Measurements from ENCODE around the gene CDT1.
A peak's percentile ranks its signal among the peaks of the same experiment; 100 is the strongest.

The CDT1 gene

DNA sequence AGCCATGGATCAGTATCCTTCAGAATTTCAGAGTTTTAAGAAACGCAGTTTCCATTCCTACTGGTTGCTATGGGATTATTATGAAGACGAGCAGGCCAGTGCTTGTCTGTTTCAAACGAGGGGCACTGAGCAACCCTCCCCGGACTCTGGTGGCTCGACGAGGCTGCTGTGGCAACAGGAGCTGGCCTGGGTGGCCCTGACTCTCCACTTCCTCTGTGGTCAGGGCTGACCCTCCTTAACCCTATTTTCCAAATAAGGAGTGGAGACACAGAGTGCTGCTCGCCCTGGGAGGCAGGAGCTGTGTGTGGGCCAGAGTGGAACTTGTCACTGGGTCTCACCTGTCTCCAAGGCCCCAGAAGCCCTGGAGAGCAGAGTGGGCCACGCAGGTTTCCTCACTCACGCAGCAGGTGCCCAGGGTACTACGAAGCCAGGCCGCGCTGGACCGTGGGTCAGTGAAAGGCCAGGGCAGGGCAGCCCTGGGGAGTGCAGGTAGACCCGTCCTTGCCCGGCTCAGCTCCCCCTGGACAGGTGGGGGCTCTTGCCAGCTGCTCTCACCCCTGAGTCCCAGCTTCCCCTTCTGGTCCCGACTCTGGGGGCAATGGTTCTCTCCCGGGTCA is 49.8 kb downstream of the CDT1 start:
- H3K4me1 ChIP-seq (ENCODE audit: control insufficient read depth, low read depth, low read length) = peaks cover 2% of the 10 kb centered on the region

DNA sequence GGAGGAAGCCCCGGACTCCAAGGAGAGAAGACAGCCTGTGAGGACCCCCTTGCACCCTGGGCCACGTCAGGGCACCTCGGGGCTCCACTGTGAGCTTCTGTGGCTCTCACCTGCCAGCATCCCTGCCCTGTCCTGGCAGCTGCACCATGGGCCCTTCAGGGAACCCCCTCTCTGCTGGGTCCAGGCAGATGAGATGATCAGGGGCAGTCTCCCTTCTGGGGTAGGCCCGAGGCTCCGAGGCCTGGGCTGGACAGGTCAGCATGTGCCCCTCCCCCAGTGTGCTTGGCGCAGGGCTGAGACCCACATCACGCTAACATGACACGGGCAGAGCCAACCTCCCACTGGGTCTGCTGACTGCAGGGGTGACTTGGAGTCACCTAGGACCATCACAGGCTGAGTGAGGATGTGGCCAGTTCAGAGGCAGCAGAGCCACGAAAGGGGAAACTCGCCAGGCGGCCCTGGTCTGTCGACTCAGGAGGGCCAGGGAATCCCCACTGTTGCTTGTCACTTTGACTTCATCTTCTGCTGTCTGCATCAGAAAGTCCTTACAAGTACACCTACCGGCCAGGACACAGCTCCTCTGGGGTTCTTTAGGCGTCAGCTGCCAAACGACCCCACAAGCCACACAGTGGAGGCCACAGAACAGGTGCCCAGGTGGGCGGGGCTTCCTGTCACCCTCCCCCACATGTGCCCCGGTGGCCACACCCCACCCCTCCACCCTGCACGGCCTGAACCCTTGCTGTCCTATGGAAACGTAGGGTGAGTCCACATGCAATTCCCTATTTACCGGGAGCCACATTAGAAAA is 50.9 kb downstream of the CDT1 start:
- DNase-seq = no peak
- H3K27me3 ChIP-seq (ENCODE audit: insufficient read depth, low read length, poor library complexity) = no peaks in the 10 kb centered on the region
- H3K18ac ChIP-seq (ENCODE audit: low read length) = no peak overlapping the region
- no peak overlapping the region for H3K4me3 ChIP-seq (ENCODE audit: low read length)
- H2BK15ac ChIP-seq (replicated peaks; ENCODE audit: low read depth) = no peak overlapping the region
- no peaks in the 10 kb centered on the region for H3K36me3 ChIP-seq (ENCODE audit: control insufficient read depth, insufficient read depth, low read length)
- H3K23ac ChIP-seq (ENCODE audit: low read length) = no peak overlapping the region
- no peak overlapping the region for H3K56ac ChIP-seq (ENCODE audit: low read length)
- H4K8ac ChIP-seq (ENCODE audit: low read depth, low read length) = no peak overlapping the region
- H2AK5ac ChIP-seq (ENCODE audit: low read length) = no peak overlapping the region
- H3K4ac ChIP-seq (ENCODE audit: low read depth, low read length) = no peak overlapping the region
- peaks cover 9% of the 10 kb centered on the region for H3K79me1 ChIP-seq (ENCODE audit: low read length)
- no peak overlapping the region for H2BK5ac ChIP-seq (ENCODE audit: low read length)
- no peak overlapping the region for H4K5ac ChIP-seq (ENCODE audit: low read length)
- H2BK120ac ChIP-seq (ENCODE audit: low read depth, low read length) = no peak overlapping the region
- no peak overlapping the region for H3K4me2 ChIP-seq (ENCODE audit: low read length)
- H3K4me1 ChIP-seq (ENCODE audit: control insufficient read depth, low read depth, low read length) = peaks cover 2% of the 10 kb centered on the region
- H3K9ac ChIP-seq (ENCODE audit: low read length) = no peak overlapping the region
- WGBS (ENCODE audit: extremely low coverage, insufficient coverage, low lambda C conversion rate) = no CpG with 5 or more reads among the region's 20 CpGs
- no peaks in the 10 kb centered on the region for H3K79me2 ChIP-seq (ENCODE audit: control insufficient read depth, insufficient read depth, low read length)
- H3K27ac ChIP-seq (ENCODE audit: low read depth, low read length) = no peak overlapping the region

More for the DNA sequence above, 49.8 kb downstream of the CDT1 start:
- Histone ChIP-seq H3K23ac (ENCODE audit: low read length) (no peak overlapping the region), H3K36me3 (ENCODE audit: control insufficient read depth, insufficient read depth, low read length) (no peaks in the 10 kb centered on the region), H3K79me2 (ENCODE audit: control insufficient read depth, insufficient read depth, low read length) (no peaks in the 10 kb centered on the region), H3K4me3 (ENCODE audit: low read length) (no peak overlapping the region), H2AK5ac (ENCODE audit: low read length) (no peak overlapping the region), H3K18ac (ENCODE audit: low read length) (no peak overlapping the region), H3K79me1 (ENCODE audit: low read length) (peaks cover 7% of the 10 kb centered on the region), H3K9ac (ENCODE audit: low read length) (no peak overlapping the region), H4K5ac (ENCODE audit: low read length) (no peak overlapping the region), H3K4me2 (ENCODE audit: low read length) (no peak overlapping the region), H2BK120ac (ENCODE audit: low read depth, low read length) (no peak overlapping the region), H3K27me3 (ENCODE audit: insufficient read depth, low read length, poor library complexity) (no peaks in the 10 kb centered on the region), H4K8ac (ENCODE audit: low read depth, low read length) (no peak overlapping the region), H3K56ac (ENCODE audit: low read length) (no peak overlapping the region), H3K4ac (ENCODE audit: low read depth, low read length) (no peak overlapping the region), H2BK15ac (replicated peaks; ENCODE audit: low read depth) (no peak overlapping the region), H3K27ac (ENCODE audit: low read depth, low read length) (no peak overlapping the region), H2BK5ac (ENCODE audit: low read length) (no peak overlapping the region)
- WGBS (ENCODE audit: extremely low coverage, insufficient coverage, low lambda C conversion rate) = no CpG with 5 or more reads among the region's 17 CpGs
- DNase-seq = no peak

DNA sequence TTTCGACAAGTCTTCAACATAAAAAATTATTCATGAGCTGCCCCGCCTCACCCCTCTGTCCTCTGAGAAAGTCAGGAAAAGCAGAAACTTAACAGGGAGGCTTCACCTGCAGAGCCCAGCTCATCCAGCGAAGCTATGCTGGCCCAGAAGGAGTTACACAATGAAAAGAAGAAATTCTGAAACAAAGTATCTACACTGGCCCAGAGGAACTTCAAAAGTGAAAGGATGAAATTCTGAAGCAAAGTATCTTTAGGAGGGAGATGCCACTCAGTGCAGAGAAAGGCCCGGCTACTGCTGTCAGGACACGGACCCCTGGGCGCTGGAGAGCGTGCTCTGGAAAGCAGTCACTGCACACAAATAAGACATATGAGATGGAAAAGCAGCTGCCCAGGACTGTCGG is 51.6 kb downstream of the CDT1 start:
- Histone ChIP-seq H4K8ac (ENCODE audit: low read depth, low read length) (no peak overlapping the region), H3K56ac (ENCODE audit: low read length) (no peak overlapping the region), H3K4ac (ENCODE audit: low read depth, low read length) (no peak overlapping the region), H2BK120ac (ENCODE audit: low read depth, low read length) (no peak overlapping the region), H3K23ac (ENCODE audit: low read length) (no peak overlapping the region), H3K27me3 (ENCODE audit: insufficient read depth, low read length, poor library complexity) (no peaks in the 10 kb centered on the region), H3K79me1 (ENCODE audit: low read length) (peaks cover 9% of the 10 kb centered on the region), H3K18ac (ENCODE audit: low read length) (no peak overlapping the region), H3K9ac (ENCODE audit: low read length) (no peak overlapping the region), H3K79me2 (ENCODE audit: control insufficient read depth, insufficient read depth, low read length) (no peaks in the 10 kb centered on the region), H2AK5ac (ENCODE audit: low read length) (no peak overlapping the region), H4K5ac (ENCODE audit: low read length) (no peak overlapping the region), H3K36me3 (ENCODE audit: control insufficient read depth, insufficient read depth, low read length) (no peaks in the 10 kb centered on the region), H2BK15ac (replicated peaks; ENCODE audit: low read depth) (no peak overlapping the region), H3K4me1 (ENCODE audit: control insufficient read depth, low read depth, low read length) (peaks cover 2% of the 10 kb centered on the region), H3K4me2 (ENCODE audit: low read length) (no peak overlapping the region), H3K27ac (ENCODE audit: low read depth, low read length) (no peak overlapping the region), H3K4me3 (ENCODE audit: low read length) (no peak overlapping the region), H2BK5ac (ENCODE audit: low read length) (no peak overlapping the region)
- DNase-seq = no peak
- WGBS (ENCODE audit: extremely low coverage, insufficient coverage, low lambda C conversion rate) = no CpG with 5 or more reads among the region's 8 CpGs

DNA sequence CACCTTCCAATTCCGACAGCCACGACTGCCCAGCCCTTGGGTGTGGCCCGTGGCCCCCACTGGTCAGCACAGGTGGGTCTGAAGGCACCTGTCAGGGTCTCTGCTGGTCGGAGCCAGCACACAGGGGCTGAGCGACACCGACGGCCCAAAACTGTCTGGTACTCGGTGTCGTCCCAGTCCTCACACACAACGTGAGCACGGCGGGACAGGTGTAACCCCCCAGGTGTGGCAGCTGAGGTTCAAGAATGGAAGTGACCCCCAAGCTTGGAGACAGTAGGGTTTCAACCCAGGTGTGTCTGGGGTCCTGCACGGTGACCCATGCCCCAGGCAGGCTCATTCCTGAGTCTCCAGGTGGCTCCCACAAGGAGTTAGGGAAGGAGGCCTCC is 52.1 kb downstream of the CDT1 start:
- no peak overlapping the region for H4K5ac ChIP-seq (ENCODE audit: low read length)
- no CpG with 5 or more reads among the region's 13 CpGs for WGBS (ENCODE audit: extremely low coverage, insufficient coverage, low lambda C conversion rate)
- H3K4me3 ChIP-seq (ENCODE audit: low read length) = no peak overlapping the region
- no peak overlapping the region for H2BK15ac ChIP-seq (replicated peaks; ENCODE audit: low read depth)
- peaks cover 2% of the 10 kb centered on the region for H3K4me1 ChIP-seq (ENCODE audit: control insufficient read depth, low read depth, low read length)
- H3K27me3 ChIP-seq (ENCODE audit: insufficient read depth, low read length, poor library complexity) = no peaks in the 10 kb centered on the region
- H3K4me2 ChIP-seq (ENCODE audit: low read length) = peak overlapping the region; percentile 76
- H3K4ac ChIP-seq (ENCODE audit: low read depth, low read length) = no peak overlapping the region
- H3K79me1 ChIP-seq (ENCODE audit: low read length) = peaks cover 9% of the 10 kb centered on the region
- no peak for DNase-seq
- H2AK5ac ChIP-seq (ENCODE audit: low read length) = no peak overlapping the region
- H3K18ac ChIP-seq (ENCODE audit: low read length) = no peak overlapping the region
- H4K8ac ChIP-seq (ENCODE audit: low read depth, low read length) = no peak overlapping the region
- no peak overlapping the region for H2BK120ac ChIP-seq (ENCODE audit: low read depth, low read length)
- H3K27ac ChIP-seq (ENCODE audit: low read depth, low read length) = no peak overlapping the region
- no peak overlapping the region for H2BK5ac ChIP-seq (ENCODE audit: low read length)
- no peaks in the 10 kb centered on the region for H3K79me2 ChIP-seq (ENCODE audit: control insufficient read depth, insufficient read depth, low read length)
- H3K36me3 ChIP-seq (ENCODE audit: control insufficient read depth, insufficient read depth, low read length) = no peaks in the 10 kb centered on the region
- no peak overlapping the region for H3K9ac ChIP-seq (ENCODE audit: low read length)
- no peak overlapping the region for H3K23ac ChIP-seq (ENCODE audit: low read length)
- H3K56ac ChIP-seq (ENCODE audit: low read length) = no peak overlapping the region

DNA sequence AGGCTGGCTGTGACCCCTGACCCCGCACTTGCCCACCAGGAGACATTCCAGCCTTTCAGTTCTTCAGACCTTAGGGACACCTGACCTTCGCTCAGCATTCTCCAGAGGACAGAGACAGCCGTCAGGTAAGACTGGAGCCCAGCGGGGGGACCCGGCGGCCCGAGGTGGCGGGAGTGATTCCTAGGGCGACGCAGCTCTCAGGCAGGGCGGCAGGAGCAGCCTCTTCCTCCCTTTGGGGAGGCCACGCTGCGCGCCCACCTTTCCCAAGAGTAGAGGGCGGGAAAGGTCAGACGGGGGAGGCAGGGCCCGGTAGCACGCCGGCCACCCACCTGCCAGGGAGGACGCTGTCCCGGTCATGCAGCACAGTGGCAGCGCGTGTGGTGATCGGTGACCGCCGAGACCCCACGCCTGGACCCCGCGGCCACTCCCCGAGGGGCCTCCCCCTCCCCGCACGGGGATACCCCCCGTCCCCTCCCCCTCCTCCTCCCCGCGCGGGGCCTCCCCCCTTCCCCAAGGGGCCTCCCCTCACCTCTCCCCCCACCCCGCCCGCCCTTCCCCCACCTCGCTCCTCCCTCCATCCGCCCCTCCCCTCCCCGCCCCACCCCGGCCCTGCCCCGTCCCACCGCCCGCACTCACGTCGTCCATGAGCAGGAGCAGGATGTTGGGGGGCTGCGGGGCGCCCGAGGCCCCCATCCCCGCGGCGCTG is 52.7 kb downstream of the CDT1 start:
- H3K27ac ChIP-seq (ENCODE audit: low read depth, low read length) = no peak overlapping the region
- H3K4me2 ChIP-seq (ENCODE audit: low read length) = peak overlapping the region; percentile 76
- H3K4me1 ChIP-seq (ENCODE audit: control insufficient read depth, low read depth, low read length) = peaks cover 2% of the 10 kb centered on the region
- DNase-seq = peak; percentile 29
- H3K79me2 ChIP-seq (ENCODE audit: control insufficient read depth, insufficient read depth, low read length) = no peaks in the 10 kb centered on the region
- peak overlapping the region; percentile 89 for H3K56ac ChIP-seq (ENCODE audit: low read length)
- no peak overlapping the region for H2BK15ac ChIP-seq (replicated peaks; ENCODE audit: low read depth)
- H3K79me1 ChIP-seq (ENCODE audit: low read length) = peaks cover 9% of the 10 kb centered on the region
- no peak overlapping the region for H3K18ac ChIP-seq (ENCODE audit: low read length)
- no peak overlapping the region for H2BK5ac ChIP-seq (ENCODE audit: low read length)
- no peak overlapping the region for H4K8ac ChIP-seq (ENCODE audit: low read depth, low read length)
- peak overlapping the region; percentile 75 for H3K9ac ChIP-seq (ENCODE audit: low read length)
- H3K4ac ChIP-seq (ENCODE audit: low read depth, low read length) = no peak overlapping the region
- no CpG with 5 or more reads among the region's 53 CpGs for WGBS (ENCODE audit: extremely low coverage, insufficient coverage, low lambda C conversion rate)
- H2BK120ac ChIP-seq (ENCODE audit: low read depth, low read length) = no peak overlapping the region
- H3K4me3 ChIP-seq (ENCODE audit: low read length) = peak overlapping the region; percentile 40
- H4K5ac ChIP-seq (ENCODE audit: low read length) = no peak overlapping the region
- H3K23ac ChIP-seq (ENCODE audit: low read length) = peak overlapping the region; percentile 85
- H2AK5ac ChIP-seq (ENCODE audit: low read length) = no peak overlapping the region
- H3K27me3 ChIP-seq (ENCODE audit: insufficient read depth, low read length, poor library complexity) = no peaks in the 10 kb centered on the region
- no peaks in the 10 kb centered on the region for H3K36me3 ChIP-seq (ENCODE audit: control insufficient read depth, insufficient read depth, low read length)
